A549 (cell line): Measurements from ENCODE around the gene GLB1L.
"Not testable (repeated sequence)": the region's sequence is repeated elsewhere in the genome, so short reads cannot be mapped to it uniquely, and the experiment has no call there.

Experiments used
- BCL3 ChIP-seq: fragments of >200 bp; sonication (Bioruptor Twin); formaldehyde crosslinking; IDR thresholded peaks from 3 replicates; pipeline ENCODE4 v1.6.1; 2016
- CTCF ChIP-seq: fragments of >200 bp; sonication (Bioruptor Twin); formaldehyde crosslinking; IDR thresholded peaks from 3 replicates; pipeline ENCODE4 v1.5.1; 2016
- ESRRA ChIP-seq: fragments of 150-350 bp; IDR thresholded peaks from 2 replicates; pipeline ENCODE4 v1.6.1; 2014; ENCODE audit warnings: mild to moderate bottlenecking, low read length, borderline replicate concordance
- JUNB ChIP-seq: fragments of >200 bp; sonication (Bioruptor Twin); formaldehyde crosslinking; IDR thresholded peaks from 2 replicates; pipeline ENCODE4 v1.6.1; 2016
- KDM1A ChIP-seq: fragments of 200-600 bp; sonication (generic); IDR thresholded peaks from 2 replicates; pipeline ENCODE4 v1.6.1; 2016; ENCODE audit warnings: low read depth, mild to moderate bottlenecking
- MAFK ChIP-seq: fragments of 450-650 bp; IDR thresholded peaks from 2 replicates; pipeline ENCODE4 v1.6.1; 2014; ENCODE audit not compliant: partially characterized antibody
- POLR2A ChIP-seq: IDR thresholded peaks from 2 replicates; pipeline ENCODE4 v1.6.1; 2012; ENCODE audit warnings: mild to moderate bottlenecking, low read length
- RARB ChIP-seq: fragments of 250-450 bp; sonication (Bioruptor Pico); IDR thresholded peaks from 2 replicates; pipeline ENCODE4 v1.8.0; 2021; ENCODE audit warnings: mild to moderate bottlenecking, moderate library complexity
- SMC3 ChIP-seq: fragments of >200 bp; sonication (Bioruptor Twin); formaldehyde crosslinking; IDR thresholded peaks from 3 replicates; pipeline ENCODE4 v1.6.1; 2018; ENCODE audit warnings: inconsistent platforms
- TF ChIP-seq, protein P1 (sequence below): IDR thresholded peaks from 2 replicates; pipeline ENCODE4 v1.6.1; 2012

DNA sequence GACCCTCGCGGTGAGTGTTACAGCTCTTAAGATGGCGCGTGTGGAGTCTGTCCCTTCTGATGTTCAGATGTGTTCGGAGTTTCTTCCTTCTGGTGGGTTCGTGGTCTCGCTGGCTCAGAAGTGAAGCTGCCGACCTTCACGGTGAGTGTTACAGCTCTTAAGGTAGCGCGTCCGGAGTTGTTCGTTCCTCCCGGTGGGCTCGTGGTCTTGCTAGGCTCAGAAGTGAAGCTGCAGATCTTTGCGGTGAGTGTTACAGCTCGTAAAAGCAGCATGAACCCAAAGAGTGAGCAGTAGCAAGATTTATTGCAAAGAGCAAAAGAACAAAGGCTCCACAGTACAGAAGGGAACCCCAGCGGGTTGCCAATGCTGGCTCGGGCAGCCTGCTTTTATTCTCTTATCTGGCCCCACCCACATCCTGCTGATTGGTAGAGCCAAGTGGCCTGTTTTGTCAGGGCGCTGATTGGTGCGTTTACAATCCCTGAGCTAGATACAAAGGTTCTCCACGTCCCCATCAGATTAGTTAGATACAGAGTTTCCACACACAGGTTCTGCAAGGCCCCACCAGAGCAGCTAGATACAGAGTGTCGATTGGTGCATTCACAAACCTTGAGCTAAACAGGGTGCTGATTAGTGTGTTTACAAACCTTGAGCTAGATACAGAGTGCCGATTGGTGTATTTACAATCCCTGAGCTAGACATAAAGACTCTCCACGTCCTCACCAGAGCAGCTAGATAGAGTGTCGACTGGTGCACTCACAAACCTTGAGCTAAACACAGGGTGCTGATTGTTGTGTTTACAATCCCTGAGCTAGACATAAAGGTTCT is 44.5 kb downstream of the GLB1L start:
- TF ChIP-seq BCL3; POLR2A; CTCF; RARB (CRISPR knock-in tag); MAFK; ESRRA; KDM1A; JUNB; SMC3: not testable (repeated sequence)
- TF ChIP-seq, protein P1, sequence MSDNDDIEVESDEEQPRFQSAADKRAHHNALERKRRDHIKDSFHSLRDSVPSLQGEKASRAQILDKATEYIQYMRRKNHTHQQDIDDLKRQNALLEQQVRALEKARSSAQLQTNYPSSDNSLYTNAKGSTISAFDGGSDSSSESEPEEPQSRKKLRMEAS: not testable (repeated sequence)
